ENCODE results near the gene OR4D11.

DNA sequence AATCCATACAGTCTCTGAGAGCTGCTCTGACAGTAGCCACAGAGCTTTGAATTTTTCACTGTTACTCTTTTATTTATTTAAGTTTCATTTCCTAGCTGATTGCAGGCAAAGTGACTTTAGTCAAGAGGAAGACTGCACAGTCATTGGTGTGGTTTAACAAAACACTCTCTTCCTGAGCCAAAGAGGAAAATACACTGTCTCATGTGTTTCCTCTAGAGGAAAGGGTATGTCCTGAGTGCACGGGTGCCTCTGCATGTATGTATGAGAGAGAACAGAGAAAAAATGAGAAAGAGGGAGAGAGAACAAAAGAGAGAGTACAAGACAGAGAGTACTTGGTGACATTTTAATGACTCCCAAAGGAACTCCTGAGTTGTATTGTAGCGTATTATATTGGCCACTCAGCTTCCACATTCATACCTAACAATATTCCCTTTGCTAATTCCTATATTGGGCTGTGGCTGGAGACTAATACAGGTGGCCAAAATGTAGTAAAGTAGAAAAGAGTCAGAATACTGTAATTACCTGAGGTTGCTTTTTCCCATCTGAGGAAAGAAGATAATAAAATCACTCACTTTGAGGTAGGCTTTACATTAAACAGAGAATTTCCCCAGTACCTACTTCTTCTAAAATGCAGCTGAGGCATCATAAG is 7.7 kb downstream of the OR4D11 start, which contains the start of gene OR4D9:
- TF ChIP-seq CTCF (IDR thresholded peaks at IDR 0.05) (no peak), POLR2A (IDR thresholded peaks at IDR 0.05) (no peak)
